Measurements from ENCODE around the gene NUDT4. TPM values are rescaled to one million over a fixed set of nuclear protein-coding genes. Genes with fewer than 3 reads are reported as not detected.
A peak's percentile ranks its signal among the peaks of the same experiment; 100 is the strongest.

The NUDT4 gene
- total and polyA plus RNA-seq, 2 of the 13 experiments (the other 11 are each of a cell fraction or from before 2014, with no cell fraction given) = 37.3 to 70.1 TPM

DNA sequence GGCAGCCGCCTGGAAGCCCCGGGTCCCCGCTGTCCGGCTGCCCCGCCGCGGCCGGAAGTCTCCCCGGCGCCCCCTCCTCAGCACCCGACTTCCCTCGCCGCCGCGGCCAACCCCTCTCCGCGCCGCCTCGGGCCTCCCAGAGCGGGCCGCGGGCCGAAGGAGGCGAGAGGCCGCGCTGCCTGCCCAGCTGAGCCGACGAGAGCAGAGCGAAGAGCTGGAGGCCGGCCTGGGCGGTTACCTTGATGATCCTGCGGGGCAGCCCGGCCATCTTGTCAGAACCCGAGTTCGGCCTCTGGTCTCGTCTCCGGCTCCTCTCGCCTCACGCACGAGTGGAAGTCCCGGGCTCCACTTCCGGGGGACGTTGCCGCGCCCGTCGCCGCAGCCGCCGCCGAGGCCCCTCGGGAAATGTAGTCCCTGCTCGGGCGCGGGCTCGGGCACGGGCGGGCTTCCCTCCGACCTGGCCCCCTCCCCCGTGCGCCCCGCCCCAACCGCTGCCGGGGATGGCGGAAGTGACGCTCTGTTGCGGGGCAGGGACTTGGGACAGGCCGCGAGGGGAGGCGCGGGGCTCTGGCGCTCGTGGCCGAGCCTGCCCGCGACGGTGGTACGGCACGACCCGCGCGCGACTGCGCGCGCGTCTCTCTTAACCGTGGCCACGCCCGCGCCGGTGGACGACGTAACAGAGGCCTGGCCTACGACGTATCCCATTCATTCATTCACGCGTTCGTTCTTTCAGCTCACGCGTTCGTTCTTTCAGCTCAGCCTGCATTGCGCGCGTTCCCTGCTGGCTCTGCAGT, 64.1 kb downstream of the NUDT4 start, which contains the start of gene UBE2N (continued):
- TF ChIP-seq WIZ (CRISPR knock-in tag; IDR thresholded peaks at IDR 0.05) (peak; percentile 87; the same call in 1 of the 2 replicates), ZNF510 (CRISPR knock-in tag; IDR thresholded peaks at IDR 0.05; ENCODE audit: low read depth) (no peak), RARG (CRISPR knock-in tag; IDR thresholded peaks at IDR 0.05; ENCODE audit: low read depth) (no peak), ZNF572 (CRISPR knock-in tag; IDR thresholded peaks at IDR 0.05) (no peak), ZNF615 (CRISPR knock-in tag; IDR thresholded peaks at IDR 0.05; ENCODE audit: borderline replicate concordance) (0 out of 2 replicates have a peak, but pooled peaks have one; percentile 16), NPAS2 (CRISPR knock-in tag; IDR thresholded peaks at IDR 0.05; ENCODE audit: borderline replicate concordance) (no peak), PHF21A (CRISPR knock-in tag; IDR thresholded peaks at IDR 0.05) (no peak; the same call in 1 of the 2 replicates), SRY (CRISPR knock-in tag; IDR thresholded peaks at IDR 0.05) (peak; percentile 56; the same call in 1 of the 2 replicates), ZC3H13 (CRISPR knock-in tag; IDR thresholded peaks at IDR 0.05) (peak; percentile 79), KDM5B (CRISPR knock-in tag; IDR thresholded peaks at IDR 0.05; ENCODE audit: borderline replicate concordance) (peak; percentile 88; the same call in 1 of the 2 replicates), ZNF75D (CRISPR knock-in tag; IDR thresholded peaks at IDR 0.05; ENCODE audit: borderline replicate concordance) (no peak), TBX3 (IDR thresholded peaks at IDR 0.05; ENCODE audit: borderline replicate concordance) (no peak), BCL6 (CRISPR knock-in tag; IDR thresholded peaks at IDR 0.05) (0 out of 2 replicates have a peak, but pooled peaks have one; percentile 16), ZNF207 (IDR thresholded peaks at IDR 0.05; ENCODE audit: borderline replicate concordance) (no peak)
- TF ChIP-seq, protein P1, sequence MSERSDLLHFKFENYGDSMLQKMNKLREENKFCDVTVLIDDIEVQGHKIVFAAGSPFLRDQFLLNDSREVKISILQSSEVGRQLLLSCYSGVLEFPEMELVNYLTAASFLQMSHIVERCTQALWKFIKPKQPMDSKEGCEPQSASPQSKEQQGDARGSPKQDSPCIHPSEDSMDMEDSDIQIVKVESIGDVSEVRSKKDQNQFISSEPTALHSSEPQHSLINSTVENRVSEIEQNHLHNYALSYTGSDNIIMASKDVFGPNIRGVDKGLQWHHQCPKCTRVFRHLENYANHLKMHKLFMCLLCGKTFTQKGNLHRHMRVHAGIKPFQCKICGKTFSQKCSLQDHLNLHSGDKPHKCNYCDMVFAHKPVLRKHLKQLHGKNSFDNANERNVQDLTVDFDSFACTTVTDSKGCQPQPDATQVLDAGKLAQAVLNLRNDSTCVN (CRISPR knock-in tag; IDR thresholded peaks at IDR 0.05; ENCODE audit: borderline replicate concordance) = no peak
- TF ChIP-seq, protein P2, sequence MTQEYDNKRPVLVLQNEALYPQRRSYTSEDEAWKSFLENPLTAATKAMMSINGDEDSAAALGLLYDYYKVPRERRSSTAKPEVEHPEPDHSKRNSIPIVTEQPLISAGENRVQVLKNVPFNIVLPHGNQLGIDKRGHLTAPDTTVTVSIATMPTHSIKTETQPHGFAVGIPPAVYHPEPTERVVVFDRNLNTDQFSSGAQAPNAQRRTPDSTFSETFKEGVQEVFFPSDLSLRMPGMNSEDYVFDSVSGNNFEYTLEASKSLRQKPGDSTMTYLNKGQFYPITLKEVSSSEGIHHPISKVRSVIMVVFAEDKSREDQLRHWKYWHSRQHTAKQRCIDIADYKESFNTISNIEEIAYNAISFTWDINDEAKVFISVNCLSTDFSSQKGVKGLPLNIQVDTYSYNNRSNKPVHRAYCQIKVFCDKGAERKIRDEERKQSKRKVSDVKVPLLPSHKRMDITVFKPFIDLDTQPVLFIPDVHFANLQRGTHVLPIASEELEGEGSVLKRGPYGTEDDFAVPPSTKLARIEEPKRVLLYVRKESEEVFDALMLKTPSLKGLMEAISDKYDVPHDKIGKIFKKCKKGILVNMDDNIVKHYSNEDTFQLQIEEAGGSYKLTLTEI (CRISPR knock-in tag; conservative IDR thresholded peaks at IDR 0.05) = no peak
- TF ChIP-seq, protein P3, sequence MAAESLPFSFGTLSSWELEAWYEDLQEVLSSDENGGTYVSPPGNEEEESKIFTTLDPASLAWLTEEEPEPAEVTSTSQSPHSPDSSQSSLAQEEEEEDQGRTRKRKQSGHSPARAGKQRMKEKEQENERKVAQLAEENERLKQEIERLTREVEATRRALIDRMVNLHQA (CRISPR knock-in tag; IDR thresholded peaks at IDR 0.05) = no peak
- TF ChIP-seq, protein P4, sequence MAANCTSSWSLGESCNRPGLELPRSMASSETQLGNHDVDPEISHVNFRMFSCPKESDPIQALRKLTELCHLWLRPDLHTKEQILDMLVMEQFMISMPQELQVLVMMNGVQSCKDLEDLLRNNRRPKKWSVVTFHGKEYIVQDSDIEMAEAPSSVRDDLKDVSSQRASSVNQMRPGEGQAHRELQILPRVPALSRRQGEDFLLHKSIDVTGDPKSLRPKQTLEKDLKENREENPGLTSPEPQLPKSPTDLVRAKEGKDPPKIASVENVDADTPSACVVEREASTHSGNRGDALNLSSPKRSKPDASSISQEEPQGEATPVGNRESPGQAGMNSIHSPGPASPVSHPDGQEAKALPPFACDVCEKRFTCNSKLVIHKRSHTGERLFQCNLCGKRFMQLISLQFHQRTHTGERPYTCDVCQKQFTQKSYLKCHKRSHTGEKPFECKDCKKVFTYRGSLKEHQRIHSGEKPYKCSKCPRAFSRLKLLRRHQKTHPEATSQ (CRISPR knock-in tag; IDR thresholded peaks at IDR 0.05; ENCODE audit: borderline replicate concordance) = peak; percentile 76; the same call in 1 of the 2 replicates

All from HepG2 (cell line).